Measurements from ENCODE around the gene ZNF511. TPM values are rescaled to one million over a fixed set of nuclear protein-coding genes. Genes with fewer than 3 reads are reported as not detected.
"Not testable (repeated sequence)": the region's sequence is repeated elsewhere in the genome, so short reads cannot be mapped to it uniquely, and the experiment has no call there.

Gene ZNF511
- total RNA-seq, 1 experiment from 2014 or later: 49.0 TPM

DNA sequence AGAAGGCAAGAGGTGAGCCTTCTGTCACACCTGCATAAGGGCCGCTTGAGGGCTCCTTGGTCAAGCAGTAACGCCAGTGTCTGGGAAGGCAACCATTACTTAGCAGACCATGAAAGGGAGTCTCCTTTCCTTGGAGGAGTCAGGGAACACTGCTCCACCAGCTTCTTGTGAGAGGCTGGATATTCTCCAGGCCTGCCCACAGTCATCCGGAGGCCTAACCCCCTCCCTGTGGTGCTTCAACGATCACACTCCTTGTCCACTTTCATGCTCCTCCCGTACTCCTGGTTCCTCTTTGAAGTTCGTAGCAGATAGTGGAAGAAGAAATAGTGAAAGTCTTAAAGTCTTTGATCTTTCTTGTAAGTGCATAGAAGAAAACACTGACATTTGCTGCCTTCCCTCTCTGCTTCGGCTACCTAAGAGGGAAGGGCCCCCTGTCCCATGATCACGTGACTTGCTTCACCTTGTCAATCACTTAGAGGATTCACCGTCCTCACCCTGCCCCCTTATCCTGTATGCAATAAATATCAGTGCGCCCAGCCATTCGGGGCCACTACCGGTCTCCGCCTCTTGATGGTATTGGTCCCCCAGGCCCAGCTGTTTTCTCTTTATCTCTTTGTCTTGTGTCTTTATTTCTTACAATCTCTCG is 13.5 kb downstream of the ZNF511 start:
- H3K9me2 ChIP-seq (ENCODE audit: insufficient read depth); DNase-seq (ENCODE audit: low read depth, low spot score); H3K4me2 ChIP-seq (ENCODE audit: low read length); H3K27me3 ChIP-seq (ENCODE audit: insufficient read depth, low read length); ATAC-seq; intact Hi-C loops (cut with micrococcal nuclease); RAD21 ChIA-PET (ENCODE audit: low non-redundant PET in 1 of 2, low total read pairs in 2 of 2, uncharacterized antibody in 2 of 2, unreplicated experiment in 2 of 2); POLR2A ChIA-PET; H3K79me2 ChIP-seq (ENCODE audit: insufficient read depth, low read length); H4K20me1 ChIP-seq (ENCODE audit: insufficient read depth); H3K4me1 ChIP-seq (ENCODE audit: control insufficient read depth in 1 of 2, insufficient read depth in 2 of 2, low read length in 2 of 2); H2AFZ ChIP-seq (ENCODE audit: low read depth, low read length, poor library complexity, severe bottlenecking); CTCF ChIA-PET; H3K4me3 ChIP-seq (replicated peaks in 1 of 2; ENCODE audit: low read depth in 1 of 2, low read length in 2 of 2); H3K9me3 ChIP-seq (ENCODE audit: control insufficient read depth in 1 of 2, insufficient read depth in 1 of 2, low read depth in 1 of 2, low read length in 2 of 2); H3K9ac ChIP-seq (ENCODE audit: low read length); H3K36me3 ChIP-seq (ENCODE audit: control insufficient read depth in 1 of 2, insufficient read depth in 2 of 2, low read length in 2 of 2); H3K27ac ChIP-seq (ENCODE audit: low read depth, low read length); BruUV-seq (replicated peaks): not testable (repeated sequence)

DNA sequence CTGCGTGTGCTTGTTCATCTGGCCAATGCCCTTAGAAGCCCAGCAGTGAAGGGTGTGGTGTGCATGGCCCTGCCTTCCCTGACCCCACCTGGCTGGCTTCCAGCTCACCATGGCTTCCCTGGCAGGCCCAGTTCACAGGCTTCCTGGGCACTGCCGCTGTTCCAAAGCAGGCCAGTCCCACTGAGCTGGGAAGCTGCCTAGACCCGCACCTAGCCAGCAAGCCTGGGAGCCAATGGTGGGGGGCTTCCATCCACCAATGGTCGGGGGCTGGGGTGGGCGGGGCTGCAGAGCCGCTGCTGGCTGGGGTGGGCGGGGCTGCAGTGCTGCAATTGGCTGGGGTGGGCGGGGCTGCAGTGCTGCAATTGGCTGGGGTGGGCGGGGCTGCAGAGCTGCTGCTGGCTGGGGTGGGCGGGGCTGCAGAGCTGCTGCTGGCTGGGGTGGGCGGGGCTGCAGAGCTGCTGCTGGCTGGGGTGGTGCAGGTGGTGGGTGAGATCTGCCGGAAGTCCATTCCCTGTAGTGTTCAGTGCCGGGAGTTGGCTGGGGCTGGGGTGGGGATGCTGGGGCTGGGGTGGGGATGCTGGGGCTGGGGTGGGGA is 15.6 kb downstream of the ZNF511 start:
- no peak for DNase-seq (ENCODE audit: low read depth, low spot score)
- ChIA-PET CTCF (interaction anchor here (1.0 kb wide), 1 partner anchor 11 kb away, joined by 3 read pairs; no protein-coding TSS in a partner anchor), POLR2A (interaction anchor here (0.6 to 1.2 kb wide), 2 partner anchors 9 to 357 kb away, joined by 4 to 5 read pairs; no protein-coding TSS in a partner anchor), RAD21 (ENCODE audit: low non-redundant PET in 1 of 2, low total read pairs in 2 of 2, uncharacterized antibody in 2 of 2, unreplicated experiment in 2 of 2) (no interaction called here)
- peak; percentile 83 for ATAC-seq
- Histone ChIP-seq H2AFZ (ENCODE audit: low read depth, low read length, poor library complexity, severe bottlenecking) (no peak overlapping the region), H3K79me2 (ENCODE audit: insufficient read depth, low read length) (no peaks in the 10 kb centered on the region), H3K27ac (ENCODE audit: low read depth, low read length) (no peak overlapping the region; the same call in 1 of the 2 replicates), H3K9me3 (ENCODE audit: control insufficient read depth in 1 of 2, insufficient read depth in 1 of 2, low read depth in 1 of 2, low read length in 2 of 2) (no peaks in the 10 kb centered on the region), H3K4me1 (ENCODE audit: control insufficient read depth in 1 of 2, insufficient read depth in 2 of 2, low read length in 2 of 2) (peaks cover under 1 to 17% of the 10 kb centered on the region in 2 experiments), H3K4me3 (replicated peaks in 1 of 2; ENCODE audit: low read depth in 1 of 2, low read length in 2 of 2) (peak overlapping the region in 1 of 2 experiments; percentile 19; a peak in 1 of 4 replicates), H3K9me2 (ENCODE audit: insufficient read depth) (no peaks in the 10 kb centered on the region), H3K4me2 (ENCODE audit: low read length) (peak overlapping the region; percentile 65), H4K20me1 (ENCODE audit: insufficient read depth) (no peaks in the 10 kb centered on the region), H3K9ac (ENCODE audit: low read length) (no peak overlapping the region), H3K36me3 (ENCODE audit: control insufficient read depth in 1 of 2, insufficient read depth in 2 of 2, low read length in 2 of 2) (no peaks in the 10 kb centered on the region), H3K27me3 (ENCODE audit: insufficient read depth, low read length) (no peaks in the 10 kb centered on the region)
- BruUV-seq (replicated peaks): no TSS peak
- intact Hi-C loops (cut with micrococcal nuclease): no loop called here
- TF ChIP-seq EZH2phosphoT487 (IDR thresholded peaks at IDR 0.05; ENCODE audit: borderline replicate concordance) (no peak), CBX3 (IDR thresholded peaks at IDR 0.05; ENCODE audit: low read depth) (no peak), RAD21 (IDR thresholded peaks at IDR 0.05; ENCODE audit: low read depth) (no peak), SP1 (IDR thresholded peaks at IDR 0.05; ENCODE audit: low read depth) (no peak), SIN3A (IDR thresholded peaks at IDR 0.05; ENCODE audit: low read depth) (no peak), EGR1 (IDR thresholded peaks at IDR 0.05; ENCODE audit: low read depth) (no peak), ZFX (IDR thresholded peaks at IDR 0.05) (no peak), POLR2AphosphoS5 (IDR thresholded peaks at IDR 0.05; ENCODE audit: low read depth, low read length) (no peak), ZNF274 (IDR thresholded peaks at IDR 0.05; ENCODE audit: low read depth, low read length) (no peak), JUND (IDR thresholded peaks at IDR 0.05) (no peak), SRF (IDR thresholded peaks at IDR 0.05; ENCODE audit: low read depth) (no peak)
- TF ChIP-seq, protein P1, sequence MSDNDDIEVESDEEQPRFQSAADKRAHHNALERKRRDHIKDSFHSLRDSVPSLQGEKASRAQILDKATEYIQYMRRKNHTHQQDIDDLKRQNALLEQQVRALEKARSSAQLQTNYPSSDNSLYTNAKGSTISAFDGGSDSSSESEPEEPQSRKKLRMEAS (IDR thresholded peaks at IDR 0.05): no peak
- TF ChIP-seq, protein P2, sequence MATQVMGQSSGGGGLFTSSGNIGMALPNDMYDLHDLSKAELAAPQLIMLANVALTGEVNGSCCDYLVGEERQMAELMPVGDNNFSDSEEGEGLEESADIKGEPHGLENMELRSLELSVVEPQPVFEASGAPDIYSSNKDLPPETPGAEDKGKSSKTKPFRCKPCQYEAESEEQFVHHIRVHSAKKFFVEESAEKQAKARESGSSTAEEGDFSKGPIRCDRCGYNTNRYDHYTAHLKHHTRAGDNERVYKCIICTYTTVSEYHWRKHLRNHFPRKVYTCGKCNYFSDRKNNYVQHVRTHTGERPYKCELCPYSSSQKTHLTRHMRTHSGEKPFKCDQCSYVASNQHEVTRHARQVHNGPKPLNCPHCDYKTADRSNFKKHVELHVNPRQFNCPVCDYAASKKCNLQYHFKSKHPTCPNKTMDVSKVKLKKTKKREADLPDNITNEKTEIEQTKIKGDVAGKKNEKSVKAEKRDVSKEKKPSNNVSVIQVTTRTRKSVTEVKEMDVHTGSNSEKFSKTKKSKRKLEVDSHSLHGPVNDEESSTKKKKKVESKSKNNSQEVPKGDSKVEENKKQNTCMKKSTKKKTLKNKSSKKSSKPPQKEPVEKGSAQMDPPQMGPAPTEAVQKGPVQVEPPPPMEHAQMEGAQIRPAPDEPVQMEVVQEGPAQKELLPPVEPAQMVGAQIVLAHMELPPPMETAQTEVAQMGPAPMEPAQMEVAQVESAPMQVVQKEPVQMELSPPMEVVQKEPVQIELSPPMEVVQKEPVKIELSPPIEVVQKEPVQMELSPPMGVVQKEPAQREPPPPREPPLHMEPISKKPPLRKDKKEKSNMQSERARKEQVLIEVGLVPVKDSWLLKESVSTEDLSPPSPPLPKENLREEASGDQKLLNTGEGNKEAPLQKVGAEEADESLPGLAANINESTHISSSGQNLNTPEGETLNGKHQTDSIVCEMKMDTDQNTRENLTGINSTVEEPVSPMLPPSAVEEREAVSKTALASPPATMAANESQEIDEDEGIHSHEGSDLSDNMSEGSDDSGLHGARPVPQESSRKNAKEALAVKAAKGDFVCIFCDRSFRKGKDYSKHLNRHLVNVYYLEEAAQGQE (IDR thresholded peaks at IDR 0.05; ENCODE audit: low read depth): no peak

Data from HCT116 (cell line).